NCI-H446 (cell line): Measurements from ENCODE around the gene SUN2.

Experiments used
- DNase-seq, 2 experiments: peaks; one replicate each; lab custom pipeline; 2025; lab: John Stamatoyannopoulos, UW

SUN2 gene

GRCh38 chr22:38753948-38754750, 1.6 kb downstream of the SUN2 start:
- DNase-seq: peak; percentile 70 to 86

GRCh38 chr22:38751422-38752346, 4.1 kb downstream of the SUN2 start:
- DNase-seq: no peak

GRCh38 chr22:38751066-38751421, 4.8 kb downstream of the SUN2 start:
- DNase-seq: no peak

GRCh38 chr22:38750638-38751037, 5.2 kb downstream of the SUN2 start:
- DNase-seq: no peak

- DNase-seq: no peak
These were observed 5.7 kb downstream of the SUN2 start for GRCh38 chr22:38750104-38750503.

- no peak for DNase-seq
These were observed 7.2 kb downstream of the SUN2 start for GRCh38 chr22:38748487-38749136.

- no peak for DNase-seq
These were observed 9.9 kb downstream of the SUN2 start for GRCh38 chr22:38745676-38746460.

- no peak for DNase-seq
These were observed 10.8 kb downstream of the SUN2 start for GRCh38 chr22:38744981-38745380.

GRCh38 chr22:38742176-38742942, 13.4 kb downstream of the SUN2 start:
- no peak for DNase-seq

- no peak for DNase-seq
These were observed 14.2 kb downstream of the SUN2 start for GRCh38 chr22:38741576-38741975.

- DNase-seq: no peak
These were observed 14.6 kb downstream of the SUN2 start for GRCh38 chr22:38741166-38741565.

GRCh38 chr22:38740754-38741153, 15.0 kb downstream of the SUN2 start:
- DNase-seq: no peak

GRCh38 chr22:38740116-38740723, 15.6 kb downstream of the SUN2 start:
- DNase-seq: no peak

GRCh38 chr22:38739300-38740055, 16.3 kb downstream of the SUN2 start:
- no peak for DNase-seq

- DNase-seq: no peak
These were observed 17.2 kb downstream of the SUN2 start for GRCh38 chr22:38738475-38739070.

- no peak for DNase-seq
These were observed 18.3 kb downstream of the SUN2 start for GRCh38 chr22:38737302-38738060.

GRCh38 chr22:38736257-38736570, 19.6 kb downstream of the SUN2 start:
- no peak for DNase-seq

- no peak for DNase-seq
These were observed 20.1 kb downstream of the SUN2 start for GRCh38 chr22:38735465-38736256.
